Measurements from ENCODE around the gene PTPRN2.

PTPRN2 gene

GRCh38 chr7:157652954-157653826 lies 934.4 kb downstream of the PTPRN2 start:
- DNase-seq (ENCODE audit: low read depth in 2 of 2, low spot score in 1 of 2) = no peak

DNA sequence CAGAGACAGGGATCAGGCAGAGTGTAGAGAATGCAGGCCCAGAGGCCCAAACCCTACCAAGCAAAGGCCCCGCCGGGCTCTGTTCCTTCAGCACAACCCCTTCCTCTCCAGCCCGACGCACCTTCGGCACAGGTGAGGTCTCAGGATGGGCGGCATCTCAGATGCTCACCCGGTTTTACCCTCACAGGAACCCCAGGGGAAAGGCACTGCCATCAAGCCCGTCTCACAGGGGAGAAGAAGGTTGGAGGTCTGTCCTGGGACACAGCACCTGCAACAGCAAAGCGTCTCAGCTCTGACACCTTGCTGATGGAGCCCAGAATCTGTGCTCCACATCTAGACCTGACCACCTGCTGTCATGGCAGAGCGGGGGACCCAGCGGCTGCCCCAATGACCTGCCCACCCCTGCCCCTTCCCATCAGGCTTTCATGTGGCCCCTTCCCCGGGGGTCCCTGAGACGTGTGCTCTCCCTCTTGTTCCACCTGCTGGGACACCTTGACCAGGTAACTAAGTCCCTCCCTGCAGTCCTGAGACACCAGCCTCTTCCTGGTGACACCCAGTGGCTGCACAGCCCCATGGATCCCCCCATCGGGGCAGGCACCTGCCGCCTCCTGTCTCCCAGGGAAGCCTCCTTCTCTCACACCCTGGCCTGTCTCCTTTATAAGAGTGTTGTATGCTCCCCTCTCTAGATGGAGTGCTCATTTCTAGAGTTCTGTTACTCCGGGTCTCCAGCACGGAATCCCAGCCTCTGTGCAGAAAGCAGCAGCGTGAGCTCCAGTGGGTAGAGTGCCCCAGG lies 935.3 kb downstream of the PTPRN2 start:
- no peak for DNase-seq (ENCODE audit: low read depth in 2 of 2, low spot score in 1 of 2)

- DNase-seq (ENCODE audit: low read depth in 2 of 2, low spot score in 1 of 2) = no peak
These were observed 936.1 kb downstream of the PTPRN2 start for GRCh38 chr7:157651366-157652160.

DNA sequence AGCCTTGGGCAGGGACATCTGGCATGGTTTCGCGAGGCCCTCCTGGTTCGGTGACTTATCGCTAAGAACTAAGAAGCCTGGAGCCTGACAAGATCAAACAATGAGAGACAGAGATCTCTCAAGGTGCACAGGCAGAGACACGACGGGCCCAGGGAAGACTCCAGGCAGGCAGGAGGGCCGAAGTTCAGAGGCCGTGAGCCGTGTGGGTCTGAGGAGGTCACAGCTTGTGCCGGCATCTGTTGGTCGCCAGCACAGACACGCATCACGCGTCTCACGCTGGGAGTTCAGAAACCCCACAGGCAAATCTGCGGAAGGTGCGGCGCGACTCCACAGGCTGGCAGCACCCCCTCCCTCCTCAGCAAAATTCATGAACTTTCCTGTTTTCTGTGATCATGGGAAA lies 936.8 kb downstream of the PTPRN2 start:
- no peak for DNase-seq (ENCODE audit: low read depth in 2 of 2, low spot score in 1 of 2)

- no peak for DNase-seq (ENCODE audit: low read depth in 2 of 2, low spot score in 1 of 2)
These were observed 937.4 kb downstream of the PTPRN2 start for GRCh38 chr7:157650131-157650631.

DNA sequence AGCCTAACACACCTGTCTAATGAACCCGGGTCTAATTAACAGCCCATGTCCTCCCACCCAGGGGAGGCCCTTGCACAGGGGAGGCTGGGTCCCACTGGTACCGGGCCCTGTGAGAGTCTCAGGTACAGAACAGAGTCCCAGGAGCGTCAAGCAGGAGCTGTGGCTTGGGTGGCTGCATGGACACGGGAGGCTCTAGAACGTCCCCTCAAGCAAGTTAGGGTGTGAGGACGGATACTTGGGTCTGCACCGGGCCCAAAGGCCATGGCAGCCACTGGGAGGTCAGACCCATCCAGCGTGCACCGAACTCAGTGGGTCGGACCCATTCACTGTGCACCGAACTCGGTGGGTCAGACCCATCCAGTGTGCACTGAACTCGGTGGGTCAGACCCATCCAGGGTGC lies 941.1 kb downstream of the PTPRN2 start:
- DNase-seq (ENCODE audit: low read depth in 2 of 2, low spot score in 1 of 2) = no peak

DNA sequence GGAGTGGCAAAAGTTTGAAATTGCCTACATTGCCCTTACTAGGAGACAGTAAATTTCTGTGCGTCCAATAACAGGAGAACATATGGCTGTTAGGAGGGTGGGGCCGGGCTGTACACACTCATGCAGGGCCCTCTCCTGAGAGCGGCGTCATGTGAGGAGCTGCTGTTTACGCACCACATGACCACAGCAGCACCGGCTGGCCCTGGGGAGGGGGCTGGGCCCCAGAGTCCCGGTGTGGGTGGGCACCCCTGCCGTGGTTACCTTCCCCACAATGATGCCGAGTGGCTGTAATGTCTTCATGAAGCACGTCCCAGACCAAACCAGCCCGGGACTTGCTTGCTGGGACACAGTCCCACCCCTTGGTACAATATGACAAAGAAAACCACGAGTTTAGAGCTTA lies 942.1 kb downstream of the PTPRN2 start:
- no peak for DNase-seq (ENCODE audit: low read depth in 2 of 2, low spot score in 1 of 2)

DNA sequence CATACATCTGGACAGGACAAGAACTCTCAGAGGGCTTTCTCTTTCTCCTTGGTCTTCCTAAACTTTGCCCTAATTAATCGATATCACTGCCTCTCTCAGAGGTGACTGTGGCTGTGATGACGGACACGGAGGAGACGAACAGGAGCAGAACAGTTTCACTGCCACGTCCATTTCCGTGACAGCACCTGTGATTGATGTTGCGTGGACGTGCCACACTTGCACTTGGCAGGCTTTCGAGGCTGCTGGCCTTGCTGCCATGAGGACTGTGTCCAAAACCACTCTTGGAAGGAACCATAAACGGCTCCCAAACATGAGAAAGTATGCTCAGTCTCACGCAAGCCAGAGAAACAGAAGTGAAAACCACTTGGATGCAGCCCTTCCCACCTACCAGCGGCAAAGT lies 942.7 kb downstream of the PTPRN2 start:
- DNase-seq (ENCODE audit: low read depth in 2 of 2, low spot score in 1 of 2) = no peak

- DNase-seq (ENCODE audit: low read depth in 2 of 2, low spot score in 1 of 2) = no peak
These were observed 944.1 kb downstream of the PTPRN2 start for GRCh38 chr7:157643525-157643970.

DNA sequence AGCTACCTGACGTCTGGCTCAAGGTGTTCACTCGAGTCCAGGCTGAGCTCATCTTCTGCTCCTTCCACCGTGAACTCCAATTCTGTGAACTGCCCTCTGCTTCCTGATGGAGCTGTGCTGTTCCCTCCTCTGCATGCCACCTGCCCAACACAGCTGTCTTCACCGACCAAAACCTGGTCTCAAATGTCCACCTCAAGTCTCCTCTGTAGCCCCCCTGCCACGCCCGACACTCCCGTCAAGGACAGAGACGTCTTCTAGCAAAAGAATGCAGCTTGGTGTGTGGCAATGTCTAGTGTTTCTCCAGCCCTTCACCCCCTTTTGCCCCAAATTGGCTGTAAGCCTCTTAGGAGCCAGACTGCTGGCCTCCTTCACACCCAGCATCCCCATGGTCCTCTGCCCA lies 945.8 kb downstream of the PTPRN2 start:
- DNase-seq (ENCODE audit: low read depth in 2 of 2, low spot score in 1 of 2) = no peak

DNA sequence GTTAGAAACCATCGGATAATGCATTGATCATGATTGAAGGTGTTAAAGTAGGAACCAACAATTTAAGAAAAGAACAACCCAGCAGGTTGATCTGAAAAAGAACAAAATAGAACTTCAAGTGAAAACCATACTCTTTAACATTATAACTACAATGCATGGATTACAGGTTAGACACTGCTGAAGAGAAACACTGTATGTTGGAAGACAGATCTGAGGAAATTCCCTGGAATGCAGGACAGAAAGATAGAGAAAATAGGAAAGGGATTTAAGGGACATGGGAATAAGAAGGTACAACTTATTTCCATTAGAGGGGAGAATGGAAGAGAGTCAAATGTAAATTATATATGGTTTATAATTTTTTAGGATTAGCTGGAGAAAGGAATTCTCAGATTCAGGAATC lies 947.5 kb downstream of the PTPRN2 start:
- no peak for DNase-seq (ENCODE audit: low read depth in 2 of 2, low spot score in 1 of 2)

DNA sequence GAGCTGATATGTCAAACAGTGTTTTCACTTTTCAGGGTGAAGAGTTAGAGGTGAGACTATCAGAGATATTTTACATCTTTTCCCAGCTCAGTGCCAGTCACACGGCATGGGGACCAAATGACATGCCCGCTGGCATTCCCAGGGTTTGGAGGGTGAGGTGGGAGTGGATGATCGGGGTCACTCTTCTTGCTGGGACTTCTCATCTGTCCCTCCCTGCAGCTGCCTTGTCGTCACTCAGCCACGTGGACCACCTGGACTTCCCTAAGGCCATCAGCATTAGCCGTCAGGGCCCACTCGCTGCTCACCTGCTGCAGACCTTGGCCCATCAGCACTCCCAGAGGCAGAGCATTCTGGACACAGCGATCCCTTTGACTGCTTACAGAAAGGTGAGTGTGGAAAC lies 949.1 kb downstream of the PTPRN2 start:
- no peak for DNase-seq (ENCODE audit: low read depth in 2 of 2, low spot score in 1 of 2)

- no peak for DNase-seq (ENCODE audit: low read depth in 2 of 2, low spot score in 1 of 2)
These were observed 950.2 kb downstream of the PTPRN2 start for GRCh38 chr7:157637216-157637949.

DNA sequence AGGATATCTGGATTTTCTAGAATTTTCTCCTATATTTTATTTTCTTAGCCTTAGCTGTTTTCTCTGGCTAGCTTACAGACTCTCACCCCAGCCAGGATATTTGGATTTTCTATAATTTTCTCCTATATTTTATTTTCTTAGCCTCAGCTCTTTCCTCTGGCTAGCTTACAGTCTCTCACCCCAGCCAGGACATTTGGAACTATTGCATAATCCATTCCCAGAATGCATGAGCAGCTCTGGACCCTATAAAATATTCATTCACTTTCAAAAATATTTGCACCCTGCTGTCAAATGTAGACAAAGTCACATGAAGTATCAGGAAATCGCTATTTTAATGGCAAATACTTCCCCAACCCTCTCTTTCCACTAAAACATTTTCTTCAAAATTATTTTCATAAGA lies 952.0 kb downstream of the PTPRN2 start:
- DNase-seq (ENCODE audit: low read depth in 2 of 2, low spot score in 1 of 2) = no peak

GRCh38 chr7:157635148-157635500 lies 952.5 kb downstream of the PTPRN2 start:
- DNase-seq (ENCODE audit: low read depth in 2 of 2, low spot score in 1 of 2) = no peak

DNA sequence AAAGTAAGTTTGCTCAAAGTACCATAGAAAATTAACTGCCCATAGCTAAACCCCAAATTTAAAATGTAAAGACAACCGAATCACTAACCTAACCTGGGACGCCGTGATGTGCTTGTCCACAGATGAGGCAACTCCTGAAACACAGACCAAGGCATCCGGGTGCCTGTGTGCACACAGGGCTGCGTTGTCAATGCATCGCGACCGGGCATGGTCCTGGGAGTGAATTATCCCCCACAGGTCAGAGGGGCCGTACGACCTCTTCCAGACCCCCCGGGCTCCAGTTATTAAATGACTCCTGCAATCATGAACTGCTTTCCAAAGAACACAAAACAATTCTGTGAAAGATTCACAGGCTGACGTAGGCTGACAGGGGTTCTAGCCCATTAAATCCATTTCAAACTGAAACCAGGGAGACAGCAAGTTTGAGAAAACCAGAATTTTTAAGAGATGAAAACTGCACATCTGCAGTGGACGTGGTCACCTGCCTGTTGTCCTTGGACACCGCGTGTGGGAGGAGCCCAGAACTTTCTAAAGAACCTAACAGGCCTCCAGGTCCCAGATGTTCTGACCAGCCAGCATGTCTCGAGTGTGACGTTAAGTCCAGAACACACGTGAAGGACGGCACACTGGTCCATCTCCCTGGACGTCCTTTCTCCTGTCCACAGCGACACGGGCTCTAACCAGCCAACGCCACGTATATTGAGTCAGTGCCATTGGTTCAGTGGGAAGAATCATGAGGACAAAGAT lies 953.0 kb downstream of the PTPRN2 start:
- DNase-seq (ENCODE audit: low read depth in 2 of 2, low spot score in 1 of 2) = no peak

- no peak for DNase-seq (ENCODE audit: low read depth in 2 of 2, low spot score in 1 of 2)
These were observed 954.0 kb downstream of the PTPRN2 start for GRCh38 chr7:157633465-157634185.

GRCh38 chr7:157630301-157630853 lies 957.2 kb downstream of the PTPRN2 start:
- DNase-seq (ENCODE audit: low read depth in 2 of 2, low spot score in 1 of 2) = no peak

- no peak for DNase-seq (ENCODE audit: low read depth in 2 of 2, low spot score in 1 of 2)
These were observed 959.2 kb downstream of the PTPRN2 start for GRCh38 chr7:157628456-157628855.

Data from stimulated activated CD8-positive, alpha-beta memory T cell treated with anti-CD3 and anti-CD28 coated beads, Interleukin-4, amount 100 ng/mL, for 4 hours (primary cell).